H1 (cell line): ENCODE results near the gene TTR.

Experiments used
- CTCF ChIP-seq, 3 experiments: IDR thresholded peaks; 1 replicate in 2 of 3; 2 replicates in 1 of 3; pipeline versions ENCODE4 v1.5.1 to v1.6.1; 2011; ENCODE audit warnings: low read length in 3 of 3, mild to moderate bottlenecking in 3 of 3, inconsistent platforms in 2 of 3, low read depth in 1 of 3, moderate library complexity in 1 of 3; ENCODE audit not compliant: insufficient read depth in 1 of 3; ENCODE audit errors: control extremely low read depth in 1 of 3
- EGR1 ChIP-seq: IDR thresholded peaks from 2 replicates; pipeline ENCODE4 v1.6.1; 2011; ENCODE audit warnings: low read depth, low read length, borderline replicate concordance
- NRF1 ChIP-seq: IDR thresholded peaks from 2 replicates; pipeline ENCODE4 v1.6.1; 2011; ENCODE audit warnings: mild to moderate bottlenecking, low read depth, low read length, improper control_type of control experiment
- POLR2AphosphoS5 ChIP-seq: IDR thresholded peaks from 2 replicates; pipeline ENCODE4 v1.6.1; 2011; ENCODE audit warnings: low read depth, low read length

- TF ChIP-seq EGR1 (no peak), POLR2AphosphoS5 (no peak), CTCF (IDR thresholded peaks at IDR 0.05; ENCODE audit: control extremely low read depth in 1 of 3, insufficient read depth in 1 of 3, low read depth in 1 of 3, low read length in 3 of 3) (no peak), NRF1 (no peak)
Measured at GRCh38 chr18:31565345-31565744, 26.3 kb upstream of the TTR start.
